DMS79 treated with DMSO at 0.1 percent for 48 hours (cell line): ENCODE results near the gene ATRIP.

Experiments used
- DNase-seq: peaks from one replicate; lab custom pipeline; 2025; lab: John Stamatoyannopoulos, UW

Gene ATRIP

GRCh38 chr3:48410205-48411040 lies 36.1 kb upstream of the ATRIP start:
- DNase-seq: no peak

GRCh38 chr3:48411041-48411588 lies 35.4 kb upstream of the ATRIP start:
- DNase-seq: no peak

GRCh38 chr3:48411606-48412374 lies 34.7 kb upstream of the ATRIP start:
- DNase-seq: no peak

GRCh38 chr3:48412375-48413001 lies 34.0 kb upstream of the ATRIP start:
- no peak for DNase-seq

GRCh38 chr3:48413086-48413485 lies 33.5 kb upstream of the ATRIP start:
- DNase-seq: no peak

- no peak for DNase-seq
Measured at GRCh38 chr3:48413611-48414010, 32.9 kb upstream of the ATRIP start.

GRCh38 chr3:48414376-48415250 lies 31.9 kb upstream of the ATRIP start:
- DNase-seq: no peak

- DNase-seq: no peak
Measured at GRCh38 chr3:48415251-48415953, 31.1 kb upstream of the ATRIP start.

GRCh38 chr3:48416091-48416505 lies 30.4 kb upstream of the ATRIP start:
- no peak for DNase-seq

GRCh38 chr3:48416546-48416945 lies 30.0 kb upstream of the ATRIP start:
- no peak for DNase-seq

- DNase-seq: no peak
Measured at GRCh38 chr3:48417529-48418108, 28.9 kb upstream of the ATRIP start.

GRCh38 chr3:48418140-48418539 lies 28.4 kb upstream of the ATRIP start:
- no peak for DNase-seq

GRCh38 chr3:48418651-48419050 lies 27.9 kb upstream of the ATRIP start:
- DNase-seq: no peak

- DNase-seq: no peak
Measured at GRCh38 chr3:48419149-48419548, 27.4 kb upstream of the ATRIP start.

GRCh38 chr3:48419597-48419996 lies 26.9 kb upstream of the ATRIP start:
- DNase-seq: no peak

- DNase-seq: no peak
Measured at GRCh38 chr3:48420561-48420960, 26.0 kb upstream of the ATRIP start.

GRCh38 chr3:48422272-48422671 lies 24.3 kb upstream of the ATRIP start:
- no peak for DNase-seq

- DNase-seq: no peak
Measured at GRCh38 chr3:48422681-48423080, 23.9 kb upstream of the ATRIP start.

GRCh38 chr3:48423241-48423882 lies 23.2 kb upstream of the ATRIP start:
- DNase-seq: no peak
